SU-DHL-6 (cell line): ENCODE results near the gene NCAPH2.
A peak's percentile ranks its signal among the peaks of the same experiment; 100 is the strongest.

Experiments
- H2AFZ ChIP-seq: fragments of 200-600 bp; sonication (generic); 2 replicates; pipeline ENCODE4 v1.6.1; 2014; ENCODE audit warnings: low read depth, mild to moderate bottlenecking, moderate library complexity, mixed read lengths, antibody characterized with exemption, low read length; ENCODE audit not compliant: severe bottlenecking
- H3F3A ChIP-seq: fragments of 200-600 bp; shearing (Covaris generic); 2 replicates; pipeline ENCODE4 v1.6.0; 2016; ENCODE audit warnings: antibody characterized with exemption, mild to moderate bottlenecking; ENCODE audit not compliant: insufficient read depth
- H3K27ac ChIP-seq: fragments of 200-600 bp; sonication (generic); 2 replicates; pipeline ENCODE4 v1.5.1; 2016; ENCODE audit warnings: low read depth, mild to moderate bottlenecking, low read length, moderate library complexity, mixed read lengths
- H3K27me3 ChIP-seq: fragments of 200-600 bp; sonication (generic), shearing (Covaris generic); 2 replicates; pipeline ENCODE4 v1.6.0; 2014; ENCODE audit warnings: mild to moderate bottlenecking, low read length
- H3K36me3 ChIP-seq: fragments of 200-600 bp; sonication (generic); 2 replicates; pipeline ENCODE4 v1.6.1; 2014; ENCODE audit warnings: mild to moderate bottlenecking, low read length, mixed read lengths
- H3K4me2 ChIP-seq: fragments of 300-600, 200-600 bp; shearing (Covaris generic), sonication (generic); 2 replicates; pipeline ENCODE4 v1.6.0; 2014; ENCODE audit warnings: low read length, low read depth, mild to moderate bottlenecking; ENCODE audit not compliant: poor library complexity, severe bottlenecking
- H3K4me3 ChIP-seq: fragments of 200-600 bp; sonication (generic); 2 replicates; pipeline ENCODE4 v1.5.1; 2014; ENCODE audit warnings: antibody characterized with exemption, low read length, mild to moderate bottlenecking, mixed read lengths; ENCODE audit not compliant: insufficient read depth, poor library complexity, severe bottlenecking
- H3K79me2 ChIP-seq: fragments of 200-600 bp; sonication (generic); 2 replicates; pipeline ENCODE4 v1.6.1; 2014; ENCODE audit warnings: mild to moderate bottlenecking, low read length, moderate library complexity; ENCODE audit not compliant: insufficient read depth
- H3K9ac ChIP-seq: fragments of 200-600 bp; sonication (generic); 2 replicates; pipeline ENCODE4 v1.7.0; 2014; ENCODE audit warnings: mild to moderate bottlenecking, low read length
- H3K9me2 ChIP-seq: fragments of 200-600 bp; sonication (generic); replicated peaks from 2 replicates; pipeline ENCODE4 v1.6.1; 2014; ENCODE audit warnings: low read length; ENCODE audit not compliant: insufficient read depth
- H3K9me3 ChIP-seq: fragments of 200-600 bp; sonication (generic); 2 replicates; pipeline ENCODE4 v1.6.1; 2014; ENCODE audit warnings: low read length, mixed read lengths; ENCODE audit not compliant: insufficient read depth
- H4K20me1 ChIP-seq: fragments of 200-600 bp; sonication (generic); 2 replicates; pipeline ENCODE4 v1.6.1; 2014; ENCODE audit warnings: low read depth, mild to moderate bottlenecking, antibody characterized with exemption, low read length, moderate library complexity, mixed read lengths
- CTCF ChIP-seq: fragments of 200-600 bp; sonication (generic); IDR thresholded peaks from one replicate; pipeline ENCODE4 v1.5.1; 2017; ENCODE audit warnings: antibody characterized with exemption, mild to moderate bottlenecking, low read length, moderate library complexity; ENCODE audit not compliant: insufficient read depth, poor library complexity, severe bottlenecking
- EZH2phosphoT487 ChIP-seq: fragments of 200-600 bp; sonication (generic), shearing (Covaris generic); conservative IDR thresholded peaks from 2 replicates; pipeline ENCODE4 v1.6.1; 2018; ENCODE audit warnings: mild to moderate bottlenecking, antibody characterized with exemption, low read length, moderate library complexity, mixed read lengths

Gene NCAPH2

GRCh38 chr22:50525104-50525857 lies 17.3 kb downstream of the NCAPH2 start, which contains the start of gene SCO2:
TSS of gene SCO2 (minus strand) at chr22:50525598. CDS start at chr22:50524411, 1,187 bp downstream.
- Histone ChIP-seq H3K79me2 (peaks cover 10% of the 10 kb centered on the region; the same call in 1 of the 2 replicates), H3K27ac (peak within 1 kb of the TSS; percentile 87), H3K9ac (peak within 1 kb of the TSS; percentile 88), H2AFZ (peak within 1 kb of the TSS; percentile 62), H4K20me1 (no peaks in the 10 kb centered on the region), H3K27me3 (no peaks in the 10 kb centered on the region), H3K4me2 (peak within 1 kb of the TSS; percentile 71), H3K9me3 (no peaks in the 10 kb centered on the region), H3F3A (peaks cover 12% of the 10 kb centered on the region; the same call in 1 of the 2 replicates), H3K4me3 (peak within 1 kb of the TSS; percentile 64), H3K9me2 (no peaks in the 10 kb centered on the region), H3K36me3 (no peaks in the 10 kb centered on the region)
- TF ChIP-seq CTCF, result no peak
- TF ChIP-seq EZH2phosphoT487, result no peak

- Histone ChIP-seq H3K9ac (peak overlapping the region; percentile 88), H3K79me2 (peaks cover 10% of the 10 kb centered on the region; the same call in 1 of the 2 replicates), H3K4me3 (peak overlapping the region; percentile 64), H3F3A (peaks cover 12% of the 10 kb centered on the region; the same call in 1 of the 2 replicates), H4K20me1 (no peaks in the 10 kb centered on the region), H3K36me3 (no peaks in the 10 kb centered on the region), H3K27me3 (no peaks in the 10 kb centered on the region), H3K9me3 (no peaks in the 10 kb centered on the region), H3K4me2 (peak overlapping the region; percentile 69), H3K9me2 (no peaks in the 10 kb centered on the region), H2AFZ (peak overlapping the region; percentile 62), H3K27ac (peak overlapping the region; percentile 87)
- TF ChIP-seq EZH2phosphoT487, result no peak
- TF ChIP-seq CTCF, result peak; percentile 38
Observed at GRCh38 chr22:50525858-50526107, 17.8 kb downstream of the NCAPH2 start.

- H3K4me2 ChIP-seq, result peak overlapping the region; percentile 69
- no peaks in the 10 kb centered on the region for H4K20me1 ChIP-seq
- no peaks in the 10 kb centered on the region for H3K9me2 ChIP-seq
- H3K9me3 ChIP-seq, result no peaks in the 10 kb centered on the region
- no peak for TF ChIP-seq EZH2phosphoT487
- peak; percentile 67 for TF ChIP-seq CTCF
- no peaks in the 10 kb centered on the region for H3K36me3 ChIP-seq
- peak overlapping the region; percentile 88 for H3K9ac ChIP-seq
- H3K27ac ChIP-seq, result peak overlapping the region; percentile 87
- peaks cover 10% of the 10 kb centered on the region; the same call in 1 of the 2 replicates for H3K79me2 ChIP-seq
- H3K4me3 ChIP-seq, result peak overlapping the region; percentile 64
- peak overlapping the region; percentile 62 for H2AFZ ChIP-seq
- H3F3A ChIP-seq, result peaks cover 12% of the 10 kb centered on the region; the same call in 1 of the 2 replicates
- H3K27me3 ChIP-seq, result no peaks in the 10 kb centered on the region
Observed at GRCh38 chr22:50526108-50526833, 18.2 kb downstream of the NCAPH2 start.
